ENCODE measurements around the gene TEKT1. TPM values are rescaled to one million over a fixed set of nuclear protein-coding genes. Genes with fewer than 3 reads are reported as not detected.
"Not testable (repeated sequence)": the region's sequence is repeated elsewhere in the genome, so short reads cannot be mapped to it uniquely, and the experiment has no call there.

Gene TEKT1
- total and polyA plus RNA-seq, 4 donors: 2.9 to 18.6 (median 10.1) TPM

- no peaks in the 10 kb centered on the region for H3K27me3 ChIP-seq (ENCODE audit: control insufficient read depth, insufficient read depth, low read length)
- H3K36me3 ChIP-seq (ENCODE audit: control insufficient read depth, insufficient read depth, low read length): no peaks in the 10 kb centered on the region
- peaks cover 5% of the 10 kb centered on the region for H3K4me1 ChIP-seq (ENCODE audit: control insufficient read depth, insufficient read depth, low read length)
- no CpG with 5 or more reads among the region's 2 CpGs for WGBS (ENCODE audit: insufficient coverage)
- no peak overlapping the region for H3K27ac ChIP-seq (ENCODE audit: low read depth, low read length)
- no peak for DNase-seq (ENCODE audit: low read depth in 4 of 6, low spot score in 6 of 6)
- H3K9me3 ChIP-seq (ENCODE audit: control insufficient read depth, insufficient read depth, low read length): no peaks in the 10 kb centered on the region
- H3K4me3 ChIP-seq (ENCODE audit: low read depth, low read length): no peak overlapping the region
Measured at GRCh38 chr17:6857904-6858303, 26.4 kb upstream of the TEKT1 start.

GRCh38 chr17:6857336-6857735 is 25.8 kb upstream of the TEKT1 start:
- Histone ChIP-seq H3K4me1 (ENCODE audit: control insufficient read depth, insufficient read depth, low read length) (peaks cover 5% of the 10 kb centered on the region), H3K27ac (ENCODE audit: low read depth, low read length) (no peak overlapping the region), H3K36me3 (ENCODE audit: control insufficient read depth, insufficient read depth, low read length) (no peaks in the 10 kb centered on the region), H3K9me3 (ENCODE audit: control insufficient read depth, insufficient read depth, low read length) (no peaks in the 10 kb centered on the region), H3K27me3 (ENCODE audit: control insufficient read depth, insufficient read depth, low read length) (no peaks in the 10 kb centered on the region), H3K4me3 (ENCODE audit: low read depth, low read length) (no peak overlapping the region)
- 75% methylated on average over 2 of the region's 6 CpGs for WGBS (ENCODE audit: insufficient coverage)
- DNase-seq (ENCODE audit: low read depth in 4 of 6, low spot score in 6 of 6): no peak

- Histone ChIP-seq H3K27ac (ENCODE audit: low read depth, low read length) (no peak overlapping the region), H3K9me3 (ENCODE audit: control insufficient read depth, insufficient read depth, low read length) (no peaks in the 10 kb centered on the region), H3K27me3 (ENCODE audit: control insufficient read depth, insufficient read depth, low read length) (no peaks in the 10 kb centered on the region), H3K4me1 (ENCODE audit: control insufficient read depth, insufficient read depth, low read length) (peaks cover 5% of the 10 kb centered on the region), H3K36me3 (ENCODE audit: control insufficient read depth, insufficient read depth, low read length) (no peaks in the 10 kb centered on the region), H3K4me3 (ENCODE audit: low read depth, low read length) (no peak overlapping the region)
- WGBS (ENCODE audit: insufficient coverage): 74% methylated on average over 3 of the region's 3 CpGs
- DNase-seq (ENCODE audit: low read depth in 4 of 6, low spot score in 6 of 6): peak in 2 of 6 donors; percentile 16 to 38
Measured at GRCh38 chr17:6856051-6856450, 24.5 kb upstream of the TEKT1 start.

GRCh38 chr17:6853764-6854442 is 22.4 kb upstream of the TEKT1 start:
- WGBS (ENCODE audit: insufficient coverage): 27% methylated on average over 18 of the region's 19 CpGs
- H3K4me1 ChIP-seq (ENCODE audit: control insufficient read depth, insufficient read depth, low read length): peaks cover 5% of the 10 kb centered on the region
- no peaks in the 10 kb centered on the region for H3K27me3 ChIP-seq (ENCODE audit: control insufficient read depth, insufficient read depth, low read length)
- no peak overlapping the region for H3K27ac ChIP-seq (ENCODE audit: low read depth, low read length)
- no peak overlapping the region for H3K4me3 ChIP-seq (ENCODE audit: low read depth, low read length)
- no peaks in the 10 kb centered on the region for H3K9me3 ChIP-seq (ENCODE audit: control insufficient read depth, insufficient read depth, low read length)
- H3K36me3 ChIP-seq (ENCODE audit: control insufficient read depth, insufficient read depth, low read length): no peaks in the 10 kb centered on the region
- DNase-seq (ENCODE audit: low read depth in 4 of 6, low spot score in 6 of 6): no peak

GRCh38 chr17:6848545-6849179 is 17.1 kb upstream of the TEKT1 start:
- not testable (repeated sequence) for H3K27ac ChIP-seq (ENCODE audit: low read depth, low read length); H3K4me1 ChIP-seq (ENCODE audit: control insufficient read depth, insufficient read depth, low read length); H3K36me3 ChIP-seq (ENCODE audit: control insufficient read depth, insufficient read depth, low read length); H3K9me3 ChIP-seq (ENCODE audit: control insufficient read depth, insufficient read depth, low read length); H3K27me3 ChIP-seq (ENCODE audit: control insufficient read depth, insufficient read depth, low read length); H3K4me3 ChIP-seq (ENCODE audit: low read depth, low read length); DNase-seq (ENCODE audit: low read depth in 4 of 6, low spot score in 6 of 6)
- 63% methylated on average over 4 of the region's 7 CpGs for WGBS (ENCODE audit: insufficient coverage)

GRCh38 chr17:6846138-6846537 is 14.6 kb upstream of the TEKT1 start:
- H3K36me3 ChIP-seq (ENCODE audit: control insufficient read depth, insufficient read depth, low read length); DNase-seq (ENCODE audit: low read depth in 4 of 6, low spot score in 6 of 6); H3K27me3 ChIP-seq (ENCODE audit: control insufficient read depth, insufficient read depth, low read length); H3K4me1 ChIP-seq (ENCODE audit: control insufficient read depth, insufficient read depth, low read length); H3K4me3 ChIP-seq (ENCODE audit: low read depth, low read length); H3K9me3 ChIP-seq (ENCODE audit: control insufficient read depth, insufficient read depth, low read length); H3K27ac ChIP-seq (ENCODE audit: low read depth, low read length): not testable (repeated sequence)
- no CpG with 5 or more reads among the region's 6 CpGs for WGBS (ENCODE audit: insufficient coverage)

- not testable (repeated sequence) for H3K4me3 ChIP-seq (ENCODE audit: low read depth, low read length); H3K27me3 ChIP-seq (ENCODE audit: control insufficient read depth, insufficient read depth, low read length); H3K36me3 ChIP-seq (ENCODE audit: control insufficient read depth, insufficient read depth, low read length); H3K9me3 ChIP-seq (ENCODE audit: control insufficient read depth, insufficient read depth, low read length); H3K4me1 ChIP-seq (ENCODE audit: control insufficient read depth, insufficient read depth, low read length); H3K27ac ChIP-seq (ENCODE audit: low read depth, low read length)
- 96% methylated on average over 3 of the region's 4 CpGs for WGBS (ENCODE audit: insufficient coverage)
- peak in 1 of 6 donors; percentile 49 for DNase-seq (ENCODE audit: low read depth in 4 of 6, low spot score in 6 of 6)
Measured at GRCh38 chr17:6844406-6844805, 12.9 kb upstream of the TEKT1 start.

GRCh38 chr17:6843241-6843880 is 11.8 kb upstream of the TEKT1 start:
- DNase-seq (ENCODE audit: low read depth in 4 of 6, low spot score in 6 of 6): peak; percentile 43 to 90 (median 54)
- H3K36me3 ChIP-seq (ENCODE audit: control insufficient read depth, insufficient read depth, low read length): no peaks in the 10 kb centered on the region
- no peak overlapping the region for H3K4me3 ChIP-seq (ENCODE audit: low read depth, low read length)
- H3K4me1 ChIP-seq (ENCODE audit: control insufficient read depth, insufficient read depth, low read length): no peaks in the 10 kb centered on the region
- WGBS (ENCODE audit: insufficient coverage): 89% methylated on average over 1 of the region's 7 CpGs
- no peaks in the 10 kb centered on the region for H3K9me3 ChIP-seq (ENCODE audit: control insufficient read depth, insufficient read depth, low read length)
- H3K27ac ChIP-seq (ENCODE audit: low read depth, low read length): no peak overlapping the region
- peaks cover 10% of the 10 kb centered on the region for H3K27me3 ChIP-seq (ENCODE audit: control insufficient read depth, insufficient read depth, low read length)

- H3K9me3 ChIP-seq (ENCODE audit: control insufficient read depth, insufficient read depth, low read length); H3K36me3 ChIP-seq (ENCODE audit: control insufficient read depth, insufficient read depth, low read length); H3K4me3 ChIP-seq (ENCODE audit: low read depth, low read length); H3K27ac ChIP-seq (ENCODE audit: low read depth, low read length); DNase-seq (ENCODE audit: low read depth in 4 of 6, low spot score in 6 of 6); H3K4me1 ChIP-seq (ENCODE audit: control insufficient read depth, insufficient read depth, low read length): not testable (repeated sequence)
- H3K27me3 ChIP-seq (ENCODE audit: control insufficient read depth, insufficient read depth, low read length): peaks cover 12% of the 10 kb centered on the region
- 8% methylated on average over 2 of the region's 14 CpGs for WGBS (ENCODE audit: insufficient coverage)
Measured at GRCh38 chr17:6841769-6842168, 10.2 kb upstream of the TEKT1 start.

Data from spinal cord (tissue), 10 donors.